ENCODE data around the gene SFI1.
A peak's percentile ranks its signal among the peaks of the same experiment; 100 is the strongest.

Gene SFI1

DNA sequence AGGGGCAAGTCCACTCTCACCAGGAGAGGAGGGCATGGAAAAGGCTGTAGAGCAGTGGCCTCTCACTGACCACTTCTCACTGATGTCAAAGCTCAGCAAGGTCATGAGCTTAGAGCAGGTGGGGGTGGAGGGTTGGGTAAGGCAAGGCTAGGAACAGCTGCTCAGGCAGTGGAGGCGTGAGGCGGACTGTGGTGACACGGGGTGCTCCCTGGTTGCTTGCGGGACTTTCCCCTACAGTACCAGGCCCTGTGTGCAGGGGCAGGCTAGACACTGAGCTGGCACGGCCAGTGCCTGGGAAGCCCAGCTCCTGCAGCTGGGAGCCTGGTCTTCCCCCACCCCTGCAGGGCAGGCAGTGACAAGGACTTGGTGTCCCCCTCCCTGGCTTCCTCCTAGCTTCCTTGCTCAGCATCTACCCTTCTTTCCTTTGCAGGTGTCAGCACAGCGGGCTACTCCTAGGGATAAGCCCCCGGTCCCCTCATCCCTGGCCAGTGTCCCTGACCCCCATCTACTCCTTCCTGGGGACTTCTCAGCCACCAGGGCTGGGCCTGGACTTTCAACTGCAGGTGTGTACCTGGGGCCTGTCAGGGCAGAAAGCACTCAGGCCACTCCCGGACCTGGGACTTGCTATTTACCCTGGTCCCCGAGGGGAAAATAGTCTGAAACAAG is 120.1 kb downstream of the SFI1 start:
- DNase-seq (ENCODE audit: low read depth), result no peak

- no peak for DNase-seq (ENCODE audit: low read depth)
These were observed 121.7 kb downstream of the SFI1 start for GRCh38 chr22:31618057-31618456.

- DNase-seq (ENCODE audit: low read depth), result no peak
These were observed 122.3 kb downstream of the SFI1 start for GRCh38 chr22:31618471-31619176.

DNA sequence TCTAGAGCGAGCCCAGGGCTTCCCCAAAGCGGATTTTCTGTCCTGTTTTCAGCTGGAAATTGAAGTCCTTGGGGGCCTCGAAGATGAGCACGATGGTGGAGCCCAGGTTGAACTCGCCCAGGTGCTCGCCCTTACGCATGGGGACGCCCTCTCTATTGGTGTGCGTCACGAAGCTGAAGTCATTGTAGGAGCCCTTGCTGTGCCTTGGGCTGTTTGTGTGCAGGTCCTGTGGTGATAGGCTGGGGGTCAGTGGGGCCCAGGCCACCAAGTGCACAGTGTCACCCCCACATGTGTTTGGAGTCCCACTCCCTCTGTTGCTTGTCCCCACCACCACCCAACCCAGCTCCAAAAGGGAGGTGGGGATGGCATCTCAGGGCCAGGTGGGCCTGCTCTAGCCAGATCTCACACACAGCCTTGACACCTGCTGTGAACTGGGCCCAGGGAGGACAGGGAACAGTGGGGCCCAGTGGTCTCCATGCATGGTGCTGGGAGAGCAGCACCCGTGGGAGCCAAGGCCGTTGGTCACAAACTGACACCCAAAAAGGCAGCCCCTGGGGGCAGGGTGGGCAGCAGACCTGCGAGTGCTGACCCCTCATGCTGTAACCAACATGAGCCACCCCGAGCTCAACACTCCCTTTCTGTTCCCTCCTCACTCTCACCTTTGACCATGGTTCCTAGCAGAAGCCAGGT is 123.4 kb downstream of the SFI1 start:
- no peak for DNase-seq (ENCODE audit: low read depth)

DNA sequence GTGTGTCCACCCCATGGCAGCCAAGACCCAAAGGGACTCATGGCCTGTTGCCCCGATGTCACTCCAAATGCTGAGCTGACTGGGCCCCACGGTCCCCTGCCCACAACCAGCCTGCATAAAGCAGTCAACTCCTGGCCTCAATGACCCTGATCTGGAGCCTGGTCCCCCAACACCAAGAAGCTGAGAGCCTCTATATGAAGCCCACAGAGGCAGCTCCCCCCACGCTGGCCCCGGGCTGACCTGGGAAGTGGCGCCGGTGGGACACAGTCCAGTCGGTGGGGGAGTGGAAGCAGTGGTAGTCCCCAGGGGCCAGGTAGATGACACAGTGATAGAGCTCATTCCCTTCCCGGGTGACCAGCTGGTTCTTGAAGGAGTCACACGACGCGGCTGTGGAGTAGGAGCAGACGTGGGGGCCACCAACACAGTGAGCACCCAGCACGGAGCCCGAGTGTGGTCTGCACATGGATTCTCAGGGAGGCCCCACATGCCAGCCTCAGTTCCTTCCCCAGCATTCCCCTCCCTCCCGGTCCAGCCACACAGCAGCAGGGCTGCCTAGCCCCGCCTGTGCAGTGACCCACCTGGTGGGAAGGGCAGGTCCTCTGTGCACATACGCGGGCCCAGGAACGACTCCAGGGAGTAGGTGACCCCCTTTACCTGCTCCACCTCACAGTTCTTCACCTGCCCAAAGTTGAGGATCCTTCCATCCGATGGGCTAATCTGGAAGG is 124.6 kb downstream of the SFI1 start:
- DNase-seq (ENCODE audit: low read depth), result no peak

DNA sequence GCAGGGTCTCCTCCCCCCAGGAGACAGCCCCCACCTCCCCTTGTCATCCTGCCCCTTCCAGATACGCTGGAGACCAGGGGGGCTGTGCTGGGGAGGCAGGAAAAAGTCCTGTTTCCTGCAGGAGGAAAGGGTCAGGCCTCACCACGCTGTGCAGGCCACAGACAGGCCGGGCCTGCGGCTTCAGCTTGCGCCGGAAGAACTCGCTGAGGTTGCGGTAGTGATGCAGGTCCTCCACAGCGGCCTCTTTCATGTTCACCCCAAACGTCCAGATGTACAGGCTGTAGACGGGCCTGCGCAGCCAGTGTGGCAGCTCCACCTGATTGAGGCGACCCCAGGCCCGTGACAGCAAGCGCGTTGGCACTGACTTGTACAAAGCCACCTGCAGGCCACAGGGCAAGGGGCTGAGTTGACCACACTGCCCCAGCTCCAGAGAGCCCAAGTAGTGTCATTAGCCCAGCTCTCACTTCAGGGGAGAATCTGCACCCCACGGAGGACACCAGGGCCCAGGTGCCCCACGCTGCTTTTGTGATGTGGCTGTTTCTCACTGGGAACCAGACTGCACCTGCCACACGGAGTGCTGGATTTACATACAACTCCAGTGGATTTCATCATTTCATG is 125.3 kb downstream of the SFI1 start:
- DNase-seq (ENCODE audit: low read depth), result no peak

DNA sequence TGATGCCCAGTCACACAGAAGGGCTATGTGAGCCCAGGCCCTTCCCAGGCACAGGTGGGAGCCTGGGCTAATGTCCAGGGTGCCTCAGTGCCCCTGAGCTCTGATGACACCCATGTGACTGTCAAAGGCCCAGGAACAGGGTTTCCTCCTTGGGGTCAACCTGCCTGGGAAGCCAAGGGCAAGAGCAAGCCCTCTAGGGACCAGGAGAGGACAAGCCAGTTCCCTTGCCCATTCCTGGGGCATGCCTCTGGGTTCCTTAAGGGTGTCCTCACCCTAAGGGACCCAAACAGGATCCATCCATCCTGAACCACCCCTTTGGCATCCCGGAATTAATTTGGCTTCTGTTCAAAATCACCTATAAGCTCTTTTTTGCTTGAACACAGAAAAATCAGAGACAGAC is 126.6 kb downstream of the SFI1 start:
- DNase-seq (ENCODE audit: low read depth), result no peak

DNA sequence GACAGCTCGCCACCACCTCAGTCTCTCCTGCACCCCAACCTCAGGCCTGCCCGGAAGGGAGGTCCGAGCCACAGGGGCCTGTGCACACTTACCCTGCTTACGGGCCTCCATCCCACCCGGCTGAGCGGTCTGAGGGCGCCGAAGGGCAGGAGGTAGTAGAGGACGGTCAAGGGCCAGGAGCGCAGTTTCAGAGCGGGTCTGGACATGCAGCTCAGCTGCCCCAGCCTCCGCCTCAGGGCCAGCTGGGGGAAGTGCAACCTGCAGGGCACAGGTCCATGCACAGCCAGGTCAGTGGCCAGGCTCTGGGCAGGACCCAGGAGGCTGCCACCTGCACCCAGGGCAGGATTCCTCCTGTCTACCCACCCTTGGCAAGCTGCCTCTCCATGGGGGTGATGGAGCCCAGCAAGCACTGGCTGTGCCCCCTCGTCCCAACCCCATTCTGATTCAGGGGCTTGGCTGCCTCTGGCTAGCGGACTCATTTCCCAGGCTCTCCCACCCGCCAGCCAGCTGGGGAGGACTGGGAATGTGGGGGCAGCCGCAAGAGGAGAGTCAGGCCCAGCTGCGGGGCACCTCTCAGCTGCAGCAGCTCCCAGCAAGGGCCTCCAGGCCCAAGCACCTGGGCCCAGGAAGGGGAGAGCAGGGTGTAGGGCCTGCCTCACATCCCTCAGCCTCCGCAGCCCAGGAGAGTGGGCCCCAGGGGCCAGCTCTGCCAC is 127.4 kb downstream of the SFI1 start:
- no peak for DNase-seq (ENCODE audit: low read depth)

DNA sequence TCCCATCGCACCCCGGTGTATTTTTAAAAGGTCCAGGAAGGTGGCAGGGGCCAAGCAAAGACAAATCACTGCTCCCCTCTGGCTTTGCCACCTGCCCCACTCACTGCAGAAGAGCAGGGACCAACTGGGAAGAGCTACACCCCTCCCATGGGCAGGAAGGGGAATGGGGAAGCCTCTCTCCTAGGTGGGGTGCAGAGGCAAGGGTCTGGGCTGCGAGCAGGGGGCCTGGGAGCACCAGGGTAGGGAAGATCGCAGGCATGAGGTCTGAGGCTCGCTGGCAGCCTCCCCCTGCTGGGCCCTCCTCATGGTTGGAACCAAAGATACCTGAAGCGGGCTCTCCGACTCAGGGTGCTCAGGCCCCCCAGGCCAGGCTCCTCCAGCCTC is 128.9 kb downstream of the SFI1 start:
- DNase-seq (ENCODE audit: low read depth), result no peak

DNA sequence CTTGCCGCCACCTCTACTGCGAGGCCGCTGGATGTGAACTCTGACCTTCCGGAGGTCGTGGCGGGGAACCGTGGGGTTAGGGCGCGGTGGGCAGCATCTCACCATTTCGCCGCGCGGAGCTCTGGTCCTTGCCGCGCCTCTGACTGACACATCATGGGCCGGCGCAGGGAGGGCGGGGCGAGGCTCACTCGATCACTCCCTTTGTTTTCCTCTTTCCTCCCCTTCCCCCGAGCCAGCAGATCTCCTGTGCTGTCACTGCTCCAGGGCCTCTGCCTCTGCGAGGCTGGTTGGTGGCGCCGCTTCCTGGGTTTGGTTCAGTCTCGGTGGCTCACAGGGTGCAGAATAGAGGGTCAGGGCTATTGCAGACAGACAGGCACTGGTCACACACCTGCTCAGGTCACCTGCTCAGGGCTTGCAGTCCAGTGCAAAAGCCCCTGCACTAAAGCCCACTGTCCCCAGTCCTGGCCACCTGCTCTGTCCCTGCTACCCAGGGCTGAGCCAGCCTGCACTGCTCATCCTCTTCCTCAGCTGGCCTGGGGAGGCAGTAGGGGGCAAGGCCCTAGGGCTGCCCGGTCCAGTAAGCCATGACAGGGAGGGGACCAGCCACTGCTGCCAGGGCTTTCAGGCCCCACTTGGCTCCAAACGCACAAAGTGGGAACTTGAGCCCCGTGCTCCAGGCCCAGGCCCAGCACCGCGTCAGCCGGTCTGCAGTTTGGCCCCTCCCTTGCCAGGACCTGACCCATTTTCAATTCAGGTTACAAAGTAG is 129.5 kb downstream of the SFI1 start:
- no peak for DNase-seq (ENCODE audit: low read depth)

DNA sequence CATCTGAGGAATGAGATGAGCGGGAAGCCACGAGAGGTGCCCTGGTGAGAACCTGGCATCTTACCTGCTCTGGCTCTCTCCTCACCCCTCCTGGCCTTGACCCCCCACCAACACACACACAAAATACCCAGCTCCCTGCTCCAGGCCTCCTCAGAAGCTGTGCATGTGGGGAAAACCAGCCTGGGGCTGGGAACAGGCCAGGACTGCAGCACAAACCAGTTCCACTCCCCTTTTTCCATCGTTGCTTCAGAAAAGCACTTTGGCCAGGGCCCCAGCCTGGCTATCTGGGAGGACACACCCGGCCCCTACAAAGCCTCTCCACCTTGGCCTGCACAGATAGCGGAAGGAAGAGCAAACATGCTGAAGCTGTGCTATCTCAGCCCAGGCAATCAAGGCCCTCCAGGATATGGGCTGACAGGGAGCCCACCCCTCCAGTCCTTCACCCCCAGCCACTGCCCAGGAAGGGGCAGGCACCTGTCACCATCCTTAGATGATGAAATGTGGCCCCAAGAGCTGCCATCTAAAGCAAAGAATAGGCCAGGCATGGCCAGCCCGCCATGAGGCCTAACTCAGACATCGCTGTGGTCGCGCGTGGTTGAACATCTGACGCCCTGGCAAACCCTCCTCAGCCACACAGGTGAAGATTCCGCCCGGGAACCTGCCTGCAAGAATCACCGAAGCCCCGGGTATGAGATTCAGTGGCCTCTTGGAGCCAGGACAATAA is 130.3 kb downstream of the SFI1 start:
- DNase-seq (ENCODE audit: low read depth), result no peak

- no peak for DNase-seq (ENCODE audit: low read depth)
These were observed 130.9 kb downstream of the SFI1 start for GRCh38 chr22:31627223-31627731.

GRCh38 chr22:31628362-31628761 is 132.0 kb downstream of the SFI1 start:
- no peak for DNase-seq (ENCODE audit: low read depth)

GRCh38 chr22:31628969-31629708 is 132.8 kb downstream of the SFI1 start:
- no peak for DNase-seq (ENCODE audit: low read depth)

DNA sequence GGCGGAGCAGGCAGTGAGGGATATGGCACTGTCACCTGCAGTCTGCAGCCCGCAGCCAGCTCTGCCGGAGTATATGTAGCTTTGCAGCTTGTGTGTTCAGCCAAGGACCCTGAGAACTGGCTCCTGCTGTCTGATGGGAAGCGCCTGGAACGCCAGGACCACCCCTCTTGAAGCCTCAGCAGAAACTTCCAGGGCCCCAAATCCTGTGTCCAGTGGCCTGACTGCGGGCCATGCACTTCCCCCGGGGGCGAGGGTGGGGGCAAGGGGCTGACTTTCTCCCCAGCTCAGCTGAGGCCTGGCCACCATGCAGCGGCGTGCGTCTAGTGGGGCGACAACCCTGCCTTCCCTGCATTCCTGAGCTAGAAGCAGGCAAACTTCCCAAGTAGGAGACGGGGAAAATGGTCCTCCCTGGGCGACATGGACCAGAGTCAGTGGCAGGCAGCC is 133.4 kb downstream of the SFI1 start:
- no peak for DNase-seq (ENCODE audit: low read depth)

DNA sequence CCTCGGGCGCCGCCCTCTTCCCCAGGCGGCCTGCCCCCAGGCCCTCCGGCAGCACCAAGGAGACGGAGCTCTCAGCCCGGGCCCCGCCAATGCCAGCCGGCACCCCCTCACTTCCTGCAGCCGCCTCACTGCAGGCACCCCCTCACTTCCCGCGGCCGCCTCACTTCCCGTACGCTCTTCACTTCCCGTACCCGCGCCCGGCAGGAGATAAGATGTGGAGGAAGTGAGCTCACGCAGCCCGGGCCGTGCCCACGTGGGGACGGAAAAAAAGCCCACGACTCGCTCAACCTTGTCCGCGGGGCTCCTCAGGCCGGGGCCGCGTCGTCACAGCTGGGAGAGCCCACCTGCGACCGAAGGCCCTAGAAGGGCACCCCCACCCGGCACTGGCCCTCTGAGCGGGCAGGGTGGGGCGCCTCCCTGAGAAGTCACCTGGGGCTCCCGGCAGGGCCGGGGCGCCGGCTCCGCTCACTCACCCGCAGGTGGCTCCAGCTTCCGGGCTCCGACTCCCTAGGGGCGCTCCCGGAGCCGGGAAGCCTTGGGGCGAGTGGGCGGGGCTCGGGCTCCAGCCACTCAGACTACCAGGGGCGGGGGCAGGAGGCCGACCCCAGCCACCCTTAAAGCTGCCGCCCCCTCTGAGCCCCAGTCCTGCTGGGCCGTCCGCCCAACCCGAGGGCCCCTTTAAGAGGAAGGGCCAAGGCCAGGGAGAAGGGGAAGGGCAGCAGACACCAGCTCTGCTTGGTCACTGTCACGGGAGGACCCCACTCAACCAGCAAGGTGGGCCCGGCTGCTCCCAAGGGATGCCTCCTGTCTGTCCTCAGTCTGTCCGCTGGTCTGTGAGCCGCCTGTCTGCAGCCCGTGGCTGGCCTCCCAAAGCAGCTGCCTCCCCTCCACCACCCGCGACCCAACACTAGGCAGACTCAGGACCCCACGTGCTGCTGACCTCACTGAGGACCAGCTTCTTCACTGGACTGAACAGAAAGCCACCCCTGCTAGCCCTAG is 134.3 kb downstream of the SFI1 start:
- peak; percentile 89 for DNase-seq (ENCODE audit: low read depth)

GRCh38 chr22:31631436-31631835 is 135.1 kb downstream of the SFI1 start:
- no peak for DNase-seq (ENCODE audit: low read depth)
